COLO829 (cell line): ENCODE measurements around the gene STX8.

Source experiments
- DNase-seq: peaks from one replicate; pipeline ENCODE4 v3.0.0; 2012; ENCODE audit warnings: low spot score

Gene STX8

DNA sequence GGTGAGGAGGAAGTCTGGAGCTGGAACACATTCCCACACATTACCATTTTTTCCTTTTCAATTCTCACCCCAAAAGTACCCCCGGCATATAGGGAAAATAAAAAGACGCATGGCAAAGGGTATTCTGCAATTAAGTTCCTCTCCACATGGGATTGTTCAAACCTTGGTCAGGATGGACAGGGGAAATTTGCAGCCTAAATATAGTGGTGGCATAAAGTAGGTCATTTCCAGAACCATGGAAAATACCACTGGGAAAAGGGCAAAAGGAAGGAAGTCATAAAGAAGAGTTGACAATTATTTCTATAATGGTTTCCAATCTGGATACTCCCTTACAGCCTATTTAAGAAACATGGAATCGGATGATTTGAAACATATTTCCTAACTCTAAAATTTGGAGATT is 135.8 kb downstream of the STX8 start:
- no peak for DNase-seq

DNA sequence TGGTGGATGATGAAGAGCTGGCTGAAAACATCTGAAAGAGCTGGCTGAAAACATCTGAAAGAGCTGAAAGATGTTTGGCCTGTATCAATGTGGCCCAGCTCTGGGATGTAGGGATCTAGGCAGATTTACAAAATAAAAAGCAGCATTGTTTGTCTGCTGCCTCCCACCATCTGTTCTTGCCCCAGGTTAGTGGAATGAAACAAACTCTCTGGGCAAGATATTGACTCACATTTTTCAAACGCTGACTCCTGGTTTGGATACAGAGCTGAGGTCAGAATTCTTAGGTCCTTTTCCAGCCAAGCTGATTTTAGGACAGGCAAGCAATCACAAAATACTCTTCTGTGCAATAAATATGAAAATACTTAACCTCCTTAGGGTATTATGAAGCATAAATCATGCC is 139.0 kb downstream of the STX8 start:
- peak; percentile 79 for DNase-seq

DNA sequence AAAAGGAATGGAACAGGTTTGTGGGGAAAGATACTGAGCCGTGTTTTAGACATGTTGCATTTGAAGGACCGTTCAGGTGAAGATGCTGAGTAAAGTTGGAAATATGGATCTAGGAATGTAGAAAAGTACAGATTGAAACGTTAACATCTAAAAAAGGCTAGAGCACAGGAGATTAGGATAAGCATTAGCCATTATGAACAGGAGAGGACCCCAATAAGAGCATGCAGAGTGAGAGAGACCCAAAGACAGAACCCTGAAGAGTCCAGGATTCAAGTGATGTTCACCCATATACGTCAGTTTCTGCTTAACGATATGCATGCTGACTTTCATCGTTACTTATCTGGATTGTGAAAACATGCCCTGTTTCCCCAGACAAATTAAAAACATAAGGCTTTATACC is 140.5 kb downstream of the STX8 start:
- no peak for DNase-seq

DNA sequence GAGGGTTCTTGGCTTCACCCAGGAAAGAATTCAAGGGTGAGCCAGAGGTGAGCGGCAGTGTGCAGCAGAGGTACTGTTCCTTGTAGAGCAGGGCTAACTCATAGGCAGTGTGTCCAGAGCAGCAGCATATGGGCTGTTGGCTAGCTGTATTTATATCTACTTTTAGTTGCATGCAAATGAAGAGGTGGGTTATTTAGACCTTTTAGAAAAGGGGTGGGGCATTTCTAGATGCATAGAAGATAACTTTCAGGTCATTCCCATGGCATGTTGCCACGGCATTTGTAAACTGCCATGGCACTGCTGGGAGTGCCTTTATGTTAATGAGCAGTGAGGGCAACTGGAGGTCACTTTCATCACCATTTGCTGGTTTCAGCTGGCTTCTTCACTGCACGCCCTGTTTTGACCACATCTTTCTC is 141.0 kb downstream of the STX8 start:
- DNase-seq: no peak

DNA sequence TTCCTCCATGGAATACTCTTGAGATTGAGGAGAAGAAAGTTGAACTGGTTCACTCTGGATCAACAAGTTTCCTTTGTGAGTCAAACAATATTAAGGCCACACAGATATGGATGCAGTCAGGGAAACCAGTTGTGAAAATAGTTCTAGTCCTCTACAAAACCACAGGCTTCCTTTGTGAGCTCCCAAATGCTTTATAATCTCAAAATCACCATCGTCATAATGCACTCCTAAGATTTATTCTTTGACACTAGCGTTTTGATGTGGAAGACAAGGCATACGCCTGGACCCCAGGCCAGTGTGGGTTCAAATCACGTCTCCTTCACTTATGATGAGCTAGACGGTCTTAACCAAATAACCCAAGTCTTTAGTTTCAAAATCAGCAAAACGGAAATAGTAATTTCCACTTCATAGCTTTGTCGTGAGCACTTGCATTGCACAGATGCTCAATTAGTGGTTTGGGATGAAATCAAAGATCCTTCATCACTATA is 142.6 kb downstream of the STX8 start:
- DNase-seq: no peak

DNA sequence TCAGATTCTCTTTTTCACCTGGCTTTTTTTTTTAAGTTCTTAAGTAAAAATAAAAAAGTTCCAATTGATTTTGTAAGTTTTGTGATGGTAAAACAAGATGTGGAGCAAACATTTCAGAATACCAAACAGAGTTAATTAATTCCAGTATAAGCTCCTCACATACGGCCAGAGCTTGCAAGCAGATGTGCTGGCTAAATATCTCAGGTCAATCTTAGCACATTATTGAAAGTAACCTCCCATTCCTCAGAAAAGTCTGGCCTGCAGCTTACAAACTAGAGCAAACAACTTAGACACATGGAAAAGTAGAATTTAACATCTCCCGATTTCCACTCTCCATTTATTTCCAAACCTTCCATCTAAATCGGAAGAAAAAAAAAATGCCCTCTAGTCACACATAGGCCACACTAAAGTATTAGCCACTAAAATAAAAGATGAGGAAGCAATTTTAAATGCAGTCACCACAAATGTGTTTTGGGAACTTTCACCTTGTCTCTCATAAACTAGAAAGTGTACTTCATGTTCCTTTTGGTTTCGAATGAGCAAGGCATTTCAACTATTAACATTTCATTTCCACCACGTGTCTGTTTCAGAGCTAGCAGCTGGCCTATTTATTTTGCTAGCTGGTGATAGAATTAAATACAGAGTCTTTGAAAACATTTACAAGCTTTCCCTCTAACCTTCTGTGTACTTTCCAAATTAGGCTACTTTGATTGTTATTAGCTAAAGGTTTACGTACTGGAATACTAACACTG is 143.3 kb downstream of the STX8 start:
- no peak for DNase-seq

DNA sequence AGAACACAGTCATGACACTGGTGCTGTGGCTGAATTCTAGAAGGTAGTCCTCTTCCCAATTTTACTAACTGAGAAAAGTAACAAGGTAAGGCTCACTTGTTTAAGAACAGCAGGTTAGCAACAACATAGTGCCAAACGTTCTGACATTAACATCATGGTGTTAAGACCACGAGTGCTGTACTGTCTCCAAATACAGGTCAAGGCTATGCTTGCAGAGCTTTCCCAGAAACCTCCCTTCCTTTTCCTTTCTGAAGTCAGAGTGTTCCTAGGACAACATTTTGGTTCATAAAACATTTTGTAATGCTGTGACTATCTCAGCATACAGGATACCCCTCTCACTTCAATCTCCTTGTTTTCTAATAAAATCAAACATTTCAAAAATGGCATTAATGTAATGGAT is 144.0 kb downstream of the STX8 start:
- no peak for DNase-seq

DNA sequence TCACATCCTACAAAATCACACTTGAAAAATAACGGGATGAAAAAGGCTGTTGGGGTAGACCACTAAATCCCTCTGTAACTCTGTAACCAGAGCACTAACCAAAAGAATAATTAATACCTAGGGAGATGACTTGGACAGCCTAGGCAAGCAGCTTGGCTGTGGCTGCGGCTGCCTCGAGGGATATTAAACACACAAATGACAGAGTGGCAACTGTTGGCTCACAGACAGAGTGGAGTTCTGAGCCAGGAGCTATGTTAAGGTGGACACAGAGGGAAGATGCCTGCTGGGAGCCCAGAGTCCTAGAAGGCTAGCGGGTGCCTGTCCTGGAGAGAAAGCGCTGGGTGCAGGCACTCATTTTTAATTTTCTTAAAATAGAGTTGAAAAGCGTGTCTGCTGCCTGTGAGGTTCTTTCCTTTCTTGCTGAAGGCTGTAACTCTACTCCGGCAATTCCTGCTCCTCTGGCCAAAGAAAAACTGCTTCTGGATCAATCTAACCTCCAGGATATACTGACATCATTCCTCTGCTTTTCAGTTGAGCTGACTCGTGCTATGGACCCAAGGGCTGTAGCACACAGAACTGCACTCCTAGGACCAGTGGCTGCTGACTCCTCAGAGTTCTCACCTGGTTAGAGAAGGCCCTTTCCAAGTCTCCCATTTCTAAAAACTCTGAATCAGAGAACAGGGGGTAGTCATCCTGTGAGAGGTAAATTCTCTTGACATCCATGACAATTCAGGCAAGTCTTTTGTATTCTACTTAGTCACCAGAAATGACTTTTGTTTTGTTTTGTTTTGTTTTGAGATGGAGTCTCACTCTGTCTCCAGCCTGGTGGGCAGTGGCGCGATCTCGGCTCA is 147.9 kb downstream of the STX8 start:
- no peak for DNase-seq

DNA sequence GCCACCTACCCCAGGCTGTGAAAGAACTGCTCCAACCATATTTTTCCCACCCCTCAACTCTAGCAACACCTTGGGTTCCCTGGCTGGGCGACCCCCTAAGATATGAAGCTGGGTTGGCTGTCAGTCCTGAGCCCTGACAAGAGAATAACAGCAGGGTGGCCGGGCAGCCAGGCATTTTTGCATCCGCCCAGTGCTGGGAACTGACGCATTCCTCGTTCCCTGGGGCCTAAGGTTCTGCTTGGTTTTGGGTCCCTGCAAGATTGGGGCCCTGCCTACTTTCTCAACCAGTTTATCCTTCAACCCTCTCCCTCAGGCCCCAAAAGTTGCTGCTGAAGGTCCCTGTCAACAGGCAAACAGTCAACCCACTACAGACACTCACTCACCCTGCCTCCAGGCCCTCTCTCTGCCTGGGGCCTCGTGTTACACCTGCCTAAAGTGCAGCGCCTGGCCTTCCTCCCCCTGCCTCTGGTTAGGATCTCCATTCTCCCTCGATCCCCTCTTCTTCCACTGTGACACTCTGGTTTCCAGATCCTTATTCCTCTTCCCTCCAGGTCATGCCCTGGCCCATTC is 151.5 kb downstream of the STX8 start:
- no peak for DNase-seq

DNA sequence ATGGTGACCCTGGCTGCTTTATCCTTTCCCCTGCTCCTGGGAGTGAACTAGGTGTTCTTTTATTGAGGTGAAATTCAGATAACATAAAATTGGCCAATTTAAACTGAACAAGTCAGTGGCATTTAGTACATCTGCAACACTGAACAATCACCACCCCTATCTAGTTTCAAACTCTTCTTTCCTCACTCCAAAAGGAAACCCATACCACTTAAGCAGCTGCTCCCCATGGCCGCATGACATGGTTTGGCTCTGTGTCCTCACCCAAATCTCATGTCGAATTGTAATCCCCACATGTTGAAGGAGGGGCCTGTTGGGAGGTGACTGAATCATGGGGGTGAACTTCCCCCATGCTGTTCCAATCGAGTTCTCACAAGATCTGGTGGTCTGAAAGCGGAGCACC is 154.1 kb downstream of the STX8 start:
- DNase-seq: no peak

DNA sequence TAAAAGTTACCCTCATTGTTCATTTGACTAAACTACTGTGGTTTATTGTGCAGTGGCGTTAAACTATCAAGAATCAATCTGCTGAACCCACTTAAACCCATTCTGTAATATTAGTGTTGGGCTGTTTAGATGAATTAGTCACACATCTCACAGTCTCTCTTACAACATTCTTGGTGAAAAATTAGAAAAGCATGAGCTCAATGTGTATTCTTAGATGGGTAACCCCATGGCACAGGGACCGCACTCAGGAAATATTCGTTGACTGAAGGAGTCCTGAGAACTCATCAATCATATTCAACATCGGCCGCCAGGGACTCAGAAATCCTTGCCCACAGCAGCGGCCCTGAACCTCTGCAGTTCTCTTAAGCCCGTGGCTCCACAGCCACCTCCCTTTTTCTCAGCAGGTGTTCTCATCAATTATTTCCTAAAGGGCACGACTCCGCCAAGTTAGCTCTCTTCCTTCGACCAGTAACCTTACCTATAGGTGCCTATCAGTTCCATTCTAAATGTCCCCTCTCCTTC is 155.6 kb downstream of the STX8 start:
- no peak for DNase-seq

DNA sequence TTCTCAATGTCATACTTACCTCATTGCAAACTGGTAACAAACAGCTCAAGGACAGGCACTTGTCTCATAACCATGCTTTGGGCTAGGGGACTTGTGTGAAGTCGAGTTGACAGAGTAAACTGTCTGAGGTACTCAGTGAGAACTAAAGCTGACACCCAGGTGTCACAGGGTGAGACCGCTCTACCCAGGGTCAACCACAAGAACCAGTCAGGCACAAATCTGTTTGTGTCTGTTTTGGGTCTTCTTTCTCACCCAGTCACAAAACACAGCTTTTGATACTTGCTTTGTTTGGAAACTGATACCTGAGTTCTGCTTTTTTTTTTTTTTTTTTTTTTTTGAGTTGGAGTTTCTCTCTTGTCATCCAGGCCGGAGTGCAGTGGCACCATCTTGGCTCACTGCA is 161.1 kb downstream of the STX8 start:
- DNase-seq: no peak

DNA sequence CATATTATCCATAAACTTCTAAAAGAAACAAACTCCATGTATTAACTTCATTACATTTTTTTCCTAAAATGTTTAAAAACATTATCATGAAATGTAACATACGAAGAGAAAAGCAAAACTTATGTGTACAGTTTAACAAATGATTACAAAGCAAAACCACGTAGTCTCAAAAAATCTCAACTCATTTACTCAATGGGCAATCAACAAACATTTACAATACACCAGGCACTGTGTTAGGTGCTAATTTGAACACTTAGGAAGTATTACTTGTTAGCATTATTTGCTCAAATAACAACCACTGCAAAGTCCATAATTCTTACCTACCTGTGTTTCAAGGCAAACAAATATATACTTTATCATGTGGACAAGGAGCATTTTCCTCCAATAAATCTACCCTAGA is 164.9 kb downstream of the STX8 start:
- DNase-seq: no peak

DNA sequence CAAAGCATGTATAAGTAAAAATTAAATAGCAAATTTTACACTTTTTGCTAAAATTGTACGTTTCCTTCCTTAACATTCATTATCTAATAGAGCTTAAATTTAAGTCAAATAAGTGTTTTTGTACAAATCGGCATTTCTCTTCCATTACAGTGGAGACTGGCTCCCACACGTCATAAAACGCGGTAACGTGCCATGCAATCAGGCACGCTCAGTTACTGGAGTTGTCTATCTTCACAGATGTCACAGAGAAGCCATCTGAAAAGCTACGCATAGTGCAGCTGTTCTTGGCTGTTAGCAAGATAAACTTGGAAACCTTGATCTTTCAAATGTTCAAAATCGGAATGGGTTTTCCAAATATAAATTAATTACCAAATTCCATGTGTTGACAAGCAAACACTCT is 165.3 kb downstream of the STX8 start:
- no peak for DNase-seq

DNA sequence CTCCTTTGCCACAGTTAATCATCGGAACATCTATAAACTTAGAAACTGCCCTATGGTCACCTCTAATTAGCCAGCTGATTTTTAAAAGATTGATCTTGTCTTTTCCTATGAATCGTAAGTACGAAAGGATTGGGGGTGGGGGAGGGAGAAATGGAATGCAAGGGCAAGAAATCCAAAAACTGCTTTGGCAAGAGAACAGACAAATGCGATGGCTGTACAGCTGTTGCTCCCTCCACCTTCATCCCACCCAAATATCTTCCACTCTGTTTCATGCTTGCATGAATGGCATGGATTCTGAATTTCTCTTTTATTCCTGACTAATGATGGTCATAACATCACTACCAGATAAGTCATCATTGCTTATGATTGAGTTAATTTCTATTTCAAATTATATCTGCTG is 165.7 kb downstream of the STX8 start:
- no peak for DNase-seq

DNA sequence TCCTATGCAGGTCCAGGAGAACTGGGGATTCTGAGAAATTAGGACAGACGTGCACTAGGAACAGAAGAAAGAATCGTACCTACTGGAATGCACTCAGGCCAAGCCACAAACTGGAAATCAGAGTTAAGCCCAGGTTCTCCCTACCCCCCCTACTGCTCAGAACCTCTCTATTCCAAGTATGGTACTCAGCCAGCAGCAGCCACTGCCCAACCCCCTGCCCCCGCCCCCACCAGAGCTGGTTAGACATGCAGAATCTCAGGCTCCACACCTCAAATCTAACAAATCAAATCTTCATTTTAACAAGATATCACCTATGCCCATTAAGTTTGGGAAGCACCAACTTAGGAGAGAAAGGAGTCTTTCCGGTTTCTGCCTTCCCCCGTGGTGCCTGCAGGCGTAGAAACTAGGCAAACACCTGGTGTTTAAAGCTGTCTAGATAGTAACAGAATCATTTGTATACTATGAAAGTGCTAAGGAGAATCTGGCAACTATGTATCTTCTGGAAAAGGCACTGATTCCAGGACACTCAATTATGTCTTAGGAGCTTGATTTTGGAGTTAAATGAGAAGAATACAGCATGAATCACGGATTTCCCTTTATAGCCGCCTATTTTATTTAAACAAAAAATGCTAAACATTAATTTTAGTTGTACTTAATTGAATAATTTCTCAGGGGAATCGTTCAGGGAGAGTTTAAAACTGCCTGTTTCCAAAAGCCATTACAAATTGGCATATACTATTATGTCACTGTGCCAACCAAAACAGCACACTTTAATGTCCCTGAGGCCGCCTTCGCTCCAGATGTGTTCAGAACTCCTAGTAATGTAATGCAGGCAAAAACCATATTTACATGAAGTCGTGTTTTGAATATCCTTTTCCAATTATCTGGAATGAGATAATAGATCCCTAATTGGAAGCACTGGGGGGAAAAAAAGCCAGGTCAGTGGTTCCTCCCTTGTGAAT is 166.5 kb downstream of the STX8 start:
- DNase-seq: no peak

DNA sequence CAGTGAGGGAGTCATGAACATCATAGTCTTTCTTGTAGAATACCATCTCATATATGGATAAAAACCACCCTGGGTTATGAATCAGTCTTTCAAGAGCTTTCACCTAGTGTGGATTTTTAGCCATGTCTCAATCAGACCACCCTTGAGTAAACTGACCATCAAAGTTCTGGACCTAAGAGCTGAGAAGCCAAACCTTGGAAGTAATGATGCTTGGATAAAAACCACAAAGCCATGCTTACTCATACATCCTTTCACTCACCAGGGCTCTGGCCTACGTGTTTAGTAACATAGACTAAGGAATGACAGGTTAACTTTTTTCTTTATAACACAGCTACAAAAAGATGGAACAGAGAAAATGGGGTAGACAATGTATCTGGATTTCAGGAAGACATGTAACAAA is 167.2 kb downstream of the STX8 start:
- DNase-seq: no peak

DNA sequence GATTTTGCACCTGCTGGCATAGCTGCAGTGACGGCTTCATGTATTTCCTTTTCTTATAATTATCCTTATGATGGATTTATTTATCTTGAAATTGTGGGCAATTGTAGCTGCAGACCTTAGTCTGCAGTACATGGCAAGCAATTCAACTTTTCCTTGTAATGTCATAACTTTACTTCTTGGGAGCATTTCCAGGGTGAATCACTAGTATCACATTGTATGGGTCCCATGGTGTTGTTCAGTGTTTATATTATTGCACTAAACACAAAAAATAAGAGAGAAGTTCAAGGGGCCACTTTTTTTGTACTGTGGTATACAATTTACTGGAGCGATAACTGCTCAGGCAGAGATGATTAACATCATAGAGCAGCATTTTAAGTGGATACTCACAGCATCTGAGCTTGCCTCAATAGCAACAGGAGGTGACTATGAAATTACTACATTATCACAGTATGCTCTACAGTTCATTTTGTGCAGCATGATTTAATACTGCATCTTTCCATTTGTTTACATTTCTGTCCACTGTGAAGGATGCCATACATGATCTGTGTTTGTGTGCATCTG is 169.5 kb downstream of the STX8 start:
- no peak for DNase-seq

DNA sequence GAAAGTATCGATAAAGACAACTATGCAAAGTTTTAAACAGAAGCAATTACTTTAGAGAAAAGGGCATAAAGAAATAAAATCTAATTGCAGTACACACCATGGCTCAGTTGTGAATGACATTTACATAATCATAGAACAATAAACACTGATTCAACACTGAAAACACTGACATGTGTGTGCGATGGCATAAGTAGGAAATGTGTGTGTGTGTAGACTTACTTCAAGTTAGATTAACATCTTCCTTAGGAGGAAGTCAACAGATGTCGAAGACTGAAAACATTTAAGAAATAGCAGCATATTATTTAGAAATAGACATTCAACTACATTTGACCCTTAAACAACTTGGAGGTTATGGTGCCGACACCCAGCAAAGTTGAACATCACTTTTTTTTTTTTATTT is 172.4 kb downstream of the STX8 start:
- DNase-seq: no peak

DNA sequence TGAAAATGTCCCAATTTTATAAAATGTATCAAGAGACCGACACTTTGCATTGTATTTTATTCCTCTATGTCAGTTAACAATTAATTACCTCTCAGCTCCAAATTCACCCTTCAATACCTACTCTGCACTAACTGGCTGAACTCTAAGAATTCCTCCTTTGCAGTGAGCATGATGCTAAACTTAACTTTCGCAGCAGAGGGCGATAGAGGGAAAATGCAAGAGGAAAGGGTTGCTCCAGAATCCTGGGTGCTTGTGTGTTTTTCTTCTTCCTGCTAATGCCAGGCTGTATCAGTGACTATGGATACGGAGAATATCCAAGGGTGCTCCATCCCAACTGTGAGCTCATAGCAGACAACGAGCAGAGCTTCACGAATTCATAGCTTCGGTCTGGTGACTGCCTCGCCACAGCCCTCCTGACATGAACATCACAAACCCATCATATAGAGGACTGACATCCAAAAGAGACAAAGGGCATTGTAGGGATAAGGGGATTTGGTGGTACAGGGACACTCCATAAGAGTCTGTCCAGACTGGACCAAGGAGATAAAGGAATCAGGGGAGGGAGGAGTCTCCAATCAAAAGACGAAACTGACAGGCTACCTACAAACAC is 172.9 kb downstream of the STX8 start:
- peak; percentile 25 for DNase-seq

DNA sequence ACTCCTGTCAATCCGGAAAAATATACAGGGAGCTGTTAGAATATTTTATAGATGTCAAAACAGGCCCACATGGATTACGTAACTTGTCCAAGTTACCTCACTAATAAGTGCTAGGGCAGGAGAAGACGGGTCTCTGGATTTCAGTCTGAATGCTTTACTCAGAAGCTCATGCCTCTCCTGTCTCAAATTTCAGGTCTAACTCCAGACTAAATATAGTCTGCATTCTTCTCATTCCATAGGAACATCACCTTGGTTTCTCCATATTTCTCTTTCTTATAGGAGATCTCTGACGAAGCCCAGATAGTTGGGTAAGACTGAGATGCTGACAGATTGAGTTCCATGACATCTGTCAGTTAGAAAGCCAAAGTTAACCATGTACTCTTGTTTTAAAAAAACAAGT is 174.2 kb downstream of the STX8 start:
- no peak for DNase-seq
